ENCODE results near the gene HPN. TPM values are rescaled to one million over a fixed set of nuclear protein-coding genes. Genes with fewer than 3 reads are reported as not detected.
A peak's percentile ranks its signal among the peaks of the same experiment; 100 is the strongest.
"Not testable (repeated sequence)": the region's sequence is repeated elsewhere in the genome, so short reads cannot be mapped to it uniquely, and the experiment has no call there.

The HPN gene
- total RNA-seq, 1 donor from 2014 or later, result 36.4 TPM

DNA sequence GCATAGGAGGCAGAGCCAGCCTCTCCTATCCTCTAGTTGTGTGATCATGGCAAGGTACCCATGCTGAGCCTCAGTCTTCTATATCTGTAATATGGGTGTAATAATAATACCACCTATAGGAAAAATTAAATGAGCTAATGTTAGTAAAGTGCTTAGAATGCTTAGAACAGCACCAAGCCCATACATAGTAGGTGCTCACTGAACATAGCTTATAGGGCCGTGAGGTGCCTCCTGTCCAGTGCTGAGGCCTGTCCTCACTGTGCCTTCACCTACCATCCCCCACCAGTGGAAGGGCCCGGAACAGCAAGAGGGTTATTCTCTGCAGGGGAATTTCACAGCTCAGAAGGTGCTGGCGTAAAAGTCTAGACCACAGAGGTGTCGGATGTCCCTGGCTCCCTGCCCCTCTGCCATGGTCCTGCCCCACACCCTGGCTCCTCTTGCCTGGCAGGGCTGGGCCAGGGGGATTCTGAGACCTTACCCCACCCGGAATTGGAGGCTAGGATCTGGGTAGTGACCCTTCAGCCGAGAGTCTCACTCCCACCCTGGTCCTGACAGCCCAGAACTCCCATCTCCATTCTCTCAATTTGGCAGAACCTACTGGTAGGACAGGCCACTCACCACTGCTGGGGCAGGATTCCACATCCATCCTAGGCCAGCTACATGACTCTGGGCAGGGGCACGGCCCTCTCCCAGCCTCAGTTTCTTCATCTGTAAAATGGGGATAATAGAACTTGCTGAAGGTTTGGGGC lies 13.5 kb upstream of the HPN start:
- TF ChIP-seq, protein P1, sequence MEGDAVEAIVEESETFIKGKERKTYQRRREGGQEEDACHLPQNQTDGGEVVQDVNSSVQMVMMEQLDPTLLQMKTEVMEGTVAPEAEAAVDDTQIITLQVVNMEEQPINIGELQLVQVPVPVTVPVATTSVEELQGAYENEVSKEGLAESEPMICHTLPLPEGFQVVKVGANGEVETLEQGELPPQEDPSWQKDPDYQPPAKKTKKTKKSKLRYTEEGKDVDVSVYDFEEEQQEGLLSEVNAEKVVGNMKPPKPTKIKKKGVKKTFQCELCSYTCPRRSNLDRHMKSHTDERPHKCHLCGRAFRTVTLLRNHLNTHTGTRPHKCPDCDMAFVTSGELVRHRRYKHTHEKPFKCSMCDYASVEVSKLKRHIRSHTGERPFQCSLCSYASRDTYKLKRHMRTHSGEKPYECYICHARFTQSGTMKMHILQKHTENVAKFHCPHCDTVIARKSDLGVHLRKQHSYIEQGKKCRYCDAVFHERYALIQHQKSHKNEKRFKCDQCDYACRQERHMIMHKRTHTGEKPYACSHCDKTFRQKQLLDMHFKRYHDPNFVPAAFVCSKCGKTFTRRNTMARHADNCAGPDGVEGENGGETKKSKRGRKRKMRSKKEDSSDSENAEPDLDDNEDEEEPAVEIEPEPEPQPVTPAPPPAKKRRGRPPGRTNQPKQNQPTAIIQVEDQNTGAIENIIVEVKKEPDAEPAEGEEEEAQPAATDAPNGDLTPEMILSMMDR (IDR thresholded peaks at IDR 0.05), result no peak
- DNase-seq, result no peak
- ATAC-seq, result no peak
- intact Hi-C loops (cut with DNase I), result no loop called here
- Histone ChIP-seq H3K36me3 (peaks cover 49% of the 10 kb centered on the region), H3K27me3 (no peaks in the 10 kb centered on the region), H3K4me3 (no peak overlapping the region), H3K9me3 (no peaks in the 10 kb centered on the region), H3K27ac (no peak overlapping the region), H3K4me1 (peaks cover 6% of the 10 kb centered on the region)

DNA sequence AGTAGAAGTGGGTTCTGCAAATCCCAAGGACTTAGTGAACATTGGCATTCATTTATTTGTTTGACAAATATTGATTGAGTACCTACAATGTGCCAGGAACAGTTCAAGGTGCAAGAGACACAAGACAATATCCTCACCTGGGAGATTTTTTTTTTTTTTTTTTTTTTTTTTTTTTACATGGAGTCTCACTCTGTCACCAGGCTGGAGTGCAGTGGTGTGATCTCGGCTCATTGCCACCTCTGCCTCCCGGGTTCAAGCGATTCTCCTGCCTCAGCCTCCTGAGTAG lies 13.0 kb upstream of the HPN start:
- H3K36me3 ChIP-seq, result peaks cover 44% of the 10 kb centered on the region
- intact Hi-C loops (cut with DNase I); H3K9me3 ChIP-seq; H3K4me1 ChIP-seq; H3K27ac ChIP-seq; DNase-seq; H3K4me3 ChIP-seq; H3K27me3 ChIP-seq; ATAC-seq: not testable (repeated sequence)

DNA sequence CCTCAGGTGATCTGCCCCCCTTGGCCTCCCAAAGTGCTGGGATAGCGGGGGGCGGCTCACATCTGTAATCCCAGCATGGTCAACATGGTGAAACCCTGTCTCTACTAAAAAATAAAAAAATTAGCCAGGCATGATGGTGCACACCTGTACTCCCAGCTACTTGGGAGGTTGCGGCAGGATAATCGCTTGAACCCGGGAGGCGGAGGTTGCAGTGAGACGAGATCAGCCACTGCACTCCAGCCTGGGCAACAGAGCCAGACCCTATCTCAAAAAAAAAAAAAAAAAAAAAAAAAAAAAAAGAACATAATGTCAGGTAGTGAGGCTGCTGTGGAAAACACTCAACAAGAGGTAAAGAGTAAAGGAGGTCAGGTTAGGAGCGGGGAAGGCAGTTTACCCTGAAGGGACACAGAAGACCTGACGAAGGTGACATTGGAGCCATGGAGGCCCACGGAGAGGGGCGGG lies 12.2 kb upstream of the HPN start:
- intact Hi-C loops (cut with DNase I); H3K4me3 ChIP-seq; H3K27me3 ChIP-seq; H3K4me1 ChIP-seq; ATAC-seq; H3K27ac ChIP-seq; H3K9me3 ChIP-seq; DNase-seq: not testable (repeated sequence)
- peaks cover 36% of the 10 kb centered on the region for H3K36me3 ChIP-seq

DNA sequence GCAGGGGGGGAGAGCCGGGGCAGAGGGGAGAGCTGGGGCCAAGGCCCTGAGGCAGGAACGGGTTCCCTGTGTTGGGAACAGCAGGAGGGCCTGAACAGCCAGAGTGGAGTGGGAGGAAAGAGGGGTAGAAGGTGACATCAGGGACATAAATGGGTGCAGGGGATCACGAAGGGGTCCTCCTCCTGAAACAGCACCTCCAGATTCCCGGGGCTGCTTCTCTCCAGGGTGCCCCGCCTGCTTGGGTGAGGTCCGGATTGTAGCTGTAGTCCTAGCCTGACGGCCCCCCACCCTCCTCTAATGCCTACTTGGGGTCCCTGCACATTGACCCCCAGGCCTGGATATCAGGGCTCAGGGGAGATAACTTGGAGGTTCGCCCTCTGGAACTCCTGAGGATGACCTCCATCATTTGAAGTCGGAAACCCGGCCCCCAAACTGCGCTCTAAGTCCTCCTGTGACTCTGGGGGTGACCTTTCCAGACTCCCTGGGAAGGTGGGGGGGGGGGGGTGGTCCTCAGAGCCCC lies 11.7 kb upstream of the HPN start:
- Histone ChIP-seq H3K27me3 (no peaks in the 10 kb centered on the region), H3K4me1 (peaks cover 6% of the 10 kb centered on the region), H3K27ac (no peak overlapping the region), H3K36me3 (peaks cover 32% of the 10 kb centered on the region), H3K4me3 (peak overlapping the region; percentile 37), H3K9me3 (no peaks in the 10 kb centered on the region)
- TF ChIP-seq, protein P1 (IDR thresholded peaks at IDR 0.05), result no peak
- intact Hi-C loops (cut with DNase I), result no loop called here
- DNase-seq (no peak), ATAC-seq (peak; percentile 1)

DNA sequence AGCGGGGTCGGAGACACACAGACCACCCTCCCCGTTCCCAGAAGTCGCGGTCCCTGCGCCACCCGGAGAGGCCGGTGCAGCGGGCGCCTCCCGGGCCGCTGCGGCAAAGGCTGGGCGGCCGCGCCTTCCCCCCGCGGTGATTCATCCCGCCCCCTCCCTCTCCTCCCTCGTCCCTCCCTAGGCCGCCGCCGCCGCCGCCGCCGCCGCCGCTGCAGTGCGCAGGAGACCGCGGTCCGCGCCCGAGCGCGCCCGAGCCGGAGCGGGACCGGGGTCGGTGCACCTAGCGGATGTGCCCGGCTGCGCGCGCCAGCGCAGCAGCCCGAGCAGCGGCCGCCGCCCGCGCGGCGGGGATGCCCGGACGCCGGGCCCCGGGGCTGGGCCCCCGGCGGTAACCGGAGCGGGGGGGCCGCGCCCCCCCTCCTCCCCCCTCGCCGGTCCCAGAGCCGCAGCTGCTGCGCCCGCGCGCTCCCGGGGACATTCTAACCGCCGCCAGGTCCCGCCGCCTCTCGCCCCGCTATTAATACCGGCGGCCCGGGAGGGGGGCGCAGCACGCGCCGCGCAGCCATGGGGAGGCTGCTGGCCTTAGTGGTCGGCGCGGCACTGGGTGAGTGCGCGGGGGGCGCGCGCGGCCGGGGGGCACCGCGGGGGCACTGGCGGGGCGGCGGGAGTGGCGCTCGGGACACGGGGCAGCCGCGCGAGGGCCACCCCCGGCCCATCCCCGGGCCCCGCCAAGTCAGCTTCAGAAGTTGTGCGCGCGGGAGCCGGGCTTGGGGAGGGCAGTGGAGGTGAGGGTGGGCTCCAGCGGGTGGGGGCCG lies 11.1 kb upstream of the HPN start, which contains the start of gene SCN1B:
TSS of gene SCN1B (plus strand) at position 214 of the 815 bp plus-strand sequence. CDS start at position 565, 351 bp downstream.
- Histone ChIP-seq H3K9me3 (no peaks in the 10 kb centered on the region), H3K27me3 (no peaks in the 10 kb centered on the region), H3K4me1 (peaks cover 6% of the 10 kb centered on the region), H3K36me3 (peaks cover 25% of the 10 kb centered on the region), H3K27ac (no peak within 1 kb of the TSS), H3K4me3 (peak within 1 kb of the TSS; percentile 48)
- intact Hi-C loops (cut with DNase I), result no loop called here
- peak; percentile 84 for DNase-seq
- ATAC-seq, result peak; percentile 79
- TF ChIP-seq, protein P1 (IDR thresholded peaks at IDR 0.05), result no peak

DNA sequence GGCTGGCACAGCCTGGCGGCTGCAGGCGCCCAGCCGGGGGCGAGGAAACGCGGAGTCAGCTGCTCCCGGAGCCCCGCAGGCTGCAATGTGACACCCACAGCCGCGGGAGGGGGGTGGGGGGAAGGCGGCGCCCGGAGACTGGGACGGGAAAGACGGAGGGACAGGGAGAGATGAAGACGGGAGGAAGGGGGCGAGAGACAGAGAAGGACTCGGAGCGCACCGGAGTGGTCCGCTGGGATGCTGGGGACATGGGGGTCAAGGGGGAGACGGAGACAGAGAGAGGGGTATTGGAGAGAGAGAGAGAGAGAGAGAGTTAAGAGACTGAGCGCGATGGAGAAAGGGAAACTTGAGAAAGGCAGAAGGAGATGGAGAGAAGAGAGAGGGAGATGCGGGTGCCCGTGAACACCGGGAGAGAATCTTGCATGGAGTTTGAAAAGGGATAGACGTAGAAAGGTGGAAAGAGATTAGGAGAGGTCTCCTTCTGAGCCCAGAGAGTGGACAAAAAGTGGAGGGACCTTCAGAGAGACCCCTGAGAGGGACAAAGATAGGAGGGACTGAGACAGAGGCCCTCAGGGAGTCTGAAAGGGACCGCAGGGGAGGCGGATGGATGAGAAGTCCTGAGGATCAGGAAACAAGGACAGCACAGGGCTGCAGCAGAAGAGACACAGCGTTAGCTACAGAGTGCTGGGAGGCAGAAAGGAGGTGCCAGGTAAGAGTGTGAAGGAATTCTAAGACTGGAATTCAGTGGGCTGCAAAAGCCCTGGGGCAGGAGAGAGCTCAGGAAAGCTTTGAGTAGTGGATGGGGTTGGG lies 10.2 kb upstream of the HPN start:
- TF ChIP-seq, protein P1 (IDR thresholded peaks at IDR 0.05), result no peak
- ATAC-seq, result peak; percentile 2
- peak overlapping the region; percentile 48 for H3K4me3 ChIP-seq
- no peak for DNase-seq
- H3K27ac ChIP-seq, result no peak overlapping the region
- H3K9me3 ChIP-seq, result no peaks in the 10 kb centered on the region
- H3K4me1 ChIP-seq, result peaks cover 6% of the 10 kb centered on the region
- no peaks in the 10 kb centered on the region for H3K27me3 ChIP-seq
- intact Hi-C loops (cut with DNase I), result no loop called here
- peaks cover 17% of the 10 kb centered on the region for H3K36me3 ChIP-seq
